ENCODE data around the gene ATP6V0A1. TPM values are rescaled to one million over a fixed set of nuclear protein-coding genes. Genes with fewer than 3 reads are reported as not detected.
"Not testable (repeated sequence)": the region's sequence is repeated elsewhere in the genome, so short reads cannot be mapped to it uniquely, and the experiment has no call there.

Gene ATP6V0A1
- total RNA-seq, 1 experiment from 2014 or later = 15.9 TPM

DNA sequence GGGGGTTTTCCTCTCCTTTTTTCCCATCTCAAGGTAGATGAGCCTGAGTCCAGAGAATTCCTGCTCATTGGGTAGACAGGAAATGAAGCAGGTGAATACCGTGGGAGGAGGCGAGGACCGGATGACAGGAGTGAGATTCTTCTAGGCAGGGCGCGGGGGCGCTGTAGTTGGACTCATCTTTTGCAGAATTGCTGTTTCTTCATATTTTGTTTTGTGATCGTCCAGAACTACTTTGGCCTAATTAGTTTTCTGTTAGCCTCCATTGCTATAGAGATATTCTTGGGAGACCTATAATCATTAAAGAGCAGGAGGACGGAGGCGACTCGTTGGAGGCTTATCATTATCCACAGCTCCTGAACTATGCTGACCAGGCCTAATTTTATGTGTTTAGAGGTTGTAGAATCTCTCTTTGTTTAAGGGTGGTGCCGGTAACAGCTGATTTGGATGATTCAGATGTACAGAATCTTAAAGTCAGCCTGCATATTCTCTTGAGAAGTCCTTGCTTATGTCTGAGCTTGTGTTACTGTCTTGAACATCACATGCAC lies 650 bp downstream of the ATP6V0A1 start:
- peak overlapping the region; percentile 76 for H3K4me3 ChIP-seq
- DNase-seq = peak; percentile 61
- no peaks in the 10 kb centered on the region for H3K27me3 ChIP-seq
- no peaks in the 10 kb centered on the region for H3K9me3 ChIP-seq
- peaks cover 32% of the 10 kb centered on the region for H3K36me3 ChIP-seq

DNA sequence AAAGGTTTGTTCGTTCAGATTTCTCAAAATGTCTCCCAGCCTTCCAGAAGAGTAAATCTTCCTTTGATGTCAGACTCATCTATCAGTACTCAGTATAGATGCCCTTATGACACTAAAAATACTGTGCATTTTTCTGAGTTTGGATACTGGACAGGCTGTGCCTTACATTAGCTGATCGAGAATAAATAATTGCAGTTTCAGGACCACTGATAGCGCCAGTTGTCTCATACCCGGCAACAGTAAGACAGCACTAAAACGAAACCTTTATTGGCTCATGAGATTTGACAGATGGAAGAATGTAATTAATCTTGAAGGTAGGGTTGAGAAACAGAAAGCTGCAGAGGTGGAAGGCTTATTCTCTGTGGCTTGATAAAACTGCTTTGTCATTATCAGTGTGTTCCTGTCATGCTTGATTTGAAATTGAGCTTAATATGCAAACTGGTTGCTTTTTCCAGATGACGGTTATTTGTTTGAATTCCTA lies 1.2 kb downstream of the ATP6V0A1 start:
- no peaks in the 10 kb centered on the region for H3K27me3 ChIP-seq
- peaks cover 32% of the 10 kb centered on the region for H3K36me3 ChIP-seq
- peak overlapping the region; percentile 76 for H3K4me3 ChIP-seq
- DNase-seq = no peak
- no peaks in the 10 kb centered on the region for H3K9me3 ChIP-seq

GRCh38 chr17:42460371-42460770 lies 1.7 kb downstream of the ATP6V0A1 start:
- DNase-seq = no peak
- Histone ChIP-seq H3K9me3 (no peaks in the 10 kb centered on the region), H3K36me3 (peaks cover 32% of the 10 kb centered on the region), H3K27me3 (no peaks in the 10 kb centered on the region), H3K4me3 (peak overlapping the region; percentile 76)

- H3K36me3 ChIP-seq = peaks cover 60% of the 10 kb centered on the region
- no peak for DNase-seq
Measured at GRCh38 chr17:42463976-42464400, 5.3 kb downstream of the ATP6V0A1 start.

GRCh38 chr17:42467889-42468288 lies 9.2 kb downstream of the ATP6V0A1 start:
- no peaks in the 10 kb centered on the region for H3K27me3 ChIP-seq
- no peak for DNase-seq
- H3K36me3 ChIP-seq = peaks cover 61% of the 10 kb centered on the region
- no peak overlapping the region for H3K4me3 ChIP-seq
- H3K9me3 ChIP-seq = no peaks in the 10 kb centered on the region

More at GRCh38 chr17:42463976-42464400, 5.3 kb downstream of the ATP6V0A1 start:
- Histone ChIP-seq H3K27me3 (no peaks in the 10 kb centered on the region), H3K4me3 (no peak overlapping the region), H3K9me3 (no peaks in the 10 kb centered on the region)

GRCh38 chr17:42472709-42473521 lies 14.2 kb downstream of the ATP6V0A1 start:
- DNase-seq = no peak
- Histone ChIP-seq H3K36me3 (peaks cover 68% of the 10 kb centered on the region), H3K27me3 (no peaks in the 10 kb centered on the region), H3K4me3 (no peak overlapping the region), H3K9me3 (no peaks in the 10 kb centered on the region)

GRCh38 chr17:42474276-42474675 lies 15.6 kb downstream of the ATP6V0A1 start:
- no peak for DNase-seq
- Histone ChIP-seq H3K9me3 (no peaks in the 10 kb centered on the region), H3K4me3 (no peak overlapping the region), H3K27me3 (no peaks in the 10 kb centered on the region), H3K36me3 (peaks cover 64% of the 10 kb centered on the region)

DNA sequence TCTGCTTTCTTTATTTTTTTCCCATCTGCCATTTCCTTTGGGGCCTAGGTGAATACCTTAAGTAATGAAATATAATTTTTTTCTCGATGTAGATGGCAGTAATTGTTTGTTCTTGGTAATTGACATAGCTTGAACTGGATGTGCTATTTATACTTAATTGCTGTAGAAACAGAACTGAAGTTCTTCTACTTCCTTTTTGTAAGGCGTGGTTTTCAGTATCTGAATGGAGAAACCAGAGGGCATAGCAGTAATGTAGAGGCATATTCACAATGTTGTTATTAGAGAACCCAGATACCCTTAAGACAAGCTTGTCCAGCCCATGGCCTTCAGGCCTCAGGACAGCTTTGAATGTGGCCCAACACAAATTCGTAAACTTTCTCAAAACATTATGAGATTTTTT lies 16.4 kb downstream of the ATP6V0A1 start:
- no peaks in the 10 kb centered on the region for H3K9me3 ChIP-seq
- H3K27me3 ChIP-seq = no peaks in the 10 kb centered on the region
- peaks cover 66% of the 10 kb centered on the region for H3K36me3 ChIP-seq
- DNase-seq = no peak
- no peak overlapping the region for H3K4me3 ChIP-seq

DNA sequence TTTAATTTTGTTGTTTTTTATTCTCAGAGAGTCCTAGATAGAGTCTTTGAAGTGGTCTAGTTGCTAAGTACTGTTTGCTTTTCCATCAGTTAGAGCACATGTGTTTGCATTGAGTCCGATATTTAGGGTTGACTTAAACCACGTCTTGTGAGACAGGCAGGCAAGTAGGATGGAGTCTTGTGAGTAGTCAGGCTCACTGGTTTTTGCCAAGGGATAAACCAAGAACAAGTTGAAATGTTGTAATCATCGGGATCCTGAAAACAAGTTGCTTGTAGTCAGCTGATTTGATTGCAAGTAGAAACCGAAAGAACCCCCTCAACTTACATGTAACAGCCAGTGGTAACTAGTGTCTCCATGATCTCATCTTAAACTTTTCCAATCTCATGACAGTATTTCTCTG lies 17.2 kb downstream of the ATP6V0A1 start:
- Histone ChIP-seq H3K4me3 (no peak overlapping the region), H3K9me3 (no peaks in the 10 kb centered on the region), H3K36me3 (peaks cover 66% of the 10 kb centered on the region), H3K27me3 (no peaks in the 10 kb centered on the region)
- no peak for DNase-seq

- no peaks in the 10 kb centered on the region for H3K27me3 ChIP-seq
- peaks cover 66% of the 10 kb centered on the region for H3K36me3 ChIP-seq
- H3K4me3 ChIP-seq = no peak overlapping the region
- H3K9me3 ChIP-seq = no peaks in the 10 kb centered on the region
- DNase-seq = no peak
Measured at GRCh38 chr17:42476411-42476810, 17.7 kb downstream of the ATP6V0A1 start.

GRCh38 chr17:42477173-42477572 lies 18.5 kb downstream of the ATP6V0A1 start:
- Histone ChIP-seq H3K27me3 (no peaks in the 10 kb centered on the region), H3K36me3 (peaks cover 71% of the 10 kb centered on the region), H3K4me3 (no peak overlapping the region), H3K9me3 (no peaks in the 10 kb centered on the region)
- no peak for DNase-seq

- peaks cover 73% of the 10 kb centered on the region for H3K36me3 ChIP-seq
- not testable (repeated sequence) for DNase-seq, H3K9me3 ChIP-seq, H3K4me3 ChIP-seq, H3K27me3 ChIP-seq
Measured at GRCh38 chr17:42477824-42478223, 19.1 kb downstream of the ATP6V0A1 start.

DNA sequence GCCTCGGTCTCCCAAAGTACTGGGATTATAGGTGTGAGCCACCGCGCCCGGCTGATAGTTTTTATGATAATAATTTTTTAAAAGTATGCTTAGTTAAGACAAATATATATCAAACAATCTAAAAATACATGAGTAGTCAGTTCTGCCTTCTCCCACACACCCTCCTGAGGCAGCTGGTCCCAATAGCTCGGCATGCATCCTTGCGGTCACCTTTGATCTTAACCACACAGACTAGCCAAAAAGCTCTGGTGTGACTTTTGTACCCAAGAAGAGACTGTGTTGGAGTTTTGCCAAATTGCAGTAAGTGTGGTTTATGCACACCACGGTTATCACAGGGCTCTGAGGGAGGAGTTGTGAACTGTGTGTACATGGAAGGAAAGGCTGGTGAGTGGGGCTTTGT lies 25.6 kb downstream of the ATP6V0A1 start:
- no peak overlapping the region for H3K4me3 ChIP-seq
- DNase-seq = no peak
- peaks cover 87% of the 10 kb centered on the region for H3K36me3 ChIP-seq
- H3K27me3 ChIP-seq = no peaks in the 10 kb centered on the region
- H3K9me3 ChIP-seq = no peaks in the 10 kb centered on the region

- H3K9me3 ChIP-seq = no peaks in the 10 kb centered on the region
- H3K4me3 ChIP-seq = no peak overlapping the region
- no peak for DNase-seq
- peaks cover 86% of the 10 kb centered on the region for H3K36me3 ChIP-seq
- H3K27me3 ChIP-seq = no peaks in the 10 kb centered on the region
Measured at GRCh38 chr17:42485680-42486079, 27.0 kb downstream of the ATP6V0A1 start.

DNA sequence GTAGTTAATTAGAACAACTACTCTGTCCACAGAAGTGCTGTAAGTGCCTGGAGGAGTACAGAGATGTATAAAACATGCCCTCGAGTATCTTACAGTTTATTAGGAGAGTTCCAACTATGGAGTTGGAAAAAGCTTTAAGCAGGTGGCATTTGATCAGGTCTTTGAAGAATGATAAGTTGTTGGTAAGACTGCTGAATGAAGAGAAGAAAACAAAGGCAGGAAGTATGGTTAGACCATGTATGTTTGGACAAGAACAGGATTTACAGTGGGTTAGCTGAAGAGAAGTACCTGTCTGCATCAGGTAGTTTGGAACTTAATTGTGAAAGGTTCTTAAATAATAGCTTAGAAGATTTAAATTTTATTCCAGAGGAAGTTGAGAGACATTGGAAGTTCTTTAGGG lies 29.4 kb downstream of the ATP6V0A1 start:
- no peaks in the 10 kb centered on the region for H3K9me3 ChIP-seq
- H3K27me3 ChIP-seq = no peaks in the 10 kb centered on the region
- DNase-seq = no peak
- peaks cover 87% of the 10 kb centered on the region for H3K36me3 ChIP-seq
- no peak overlapping the region for H3K4me3 ChIP-seq

DNA sequence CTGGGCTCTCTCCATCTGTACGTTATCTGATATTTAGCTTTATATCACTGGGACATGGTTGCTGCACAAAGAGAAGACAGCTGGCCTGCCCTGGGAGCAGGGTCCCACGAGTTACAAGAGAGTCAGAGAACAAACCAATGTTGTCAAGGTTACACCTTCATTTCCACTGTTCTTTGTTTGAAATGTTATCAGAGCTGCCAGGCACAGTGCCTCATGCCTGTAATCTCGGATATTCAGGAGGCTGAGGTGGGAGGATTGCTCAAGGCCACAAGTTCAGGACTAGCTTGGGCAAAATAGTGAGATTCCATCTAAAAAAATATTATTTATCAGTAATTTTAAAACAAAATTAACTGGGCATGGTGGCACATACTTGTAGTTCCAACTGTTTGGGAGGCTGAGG lies 34.6 kb downstream of the ATP6V0A1 start:
- H3K9me3 ChIP-seq = no peaks in the 10 kb centered on the region
- DNase-seq = no peak
- peaks cover 74% of the 10 kb centered on the region for H3K36me3 ChIP-seq
- no peak overlapping the region for H3K4me3 ChIP-seq
- no peaks in the 10 kb centered on the region for H3K27me3 ChIP-seq

- Histone ChIP-seq H3K36me3 (peaks cover 72% of the 10 kb centered on the region), H3K9me3 (no peaks in the 10 kb centered on the region), H3K27me3 (no peaks in the 10 kb centered on the region), H3K4me3 (no peak overlapping the region)
- DNase-seq = no peak
Measured at GRCh38 chr17:42494673-42495072, 36.0 kb downstream of the ATP6V0A1 start.

DNA sequence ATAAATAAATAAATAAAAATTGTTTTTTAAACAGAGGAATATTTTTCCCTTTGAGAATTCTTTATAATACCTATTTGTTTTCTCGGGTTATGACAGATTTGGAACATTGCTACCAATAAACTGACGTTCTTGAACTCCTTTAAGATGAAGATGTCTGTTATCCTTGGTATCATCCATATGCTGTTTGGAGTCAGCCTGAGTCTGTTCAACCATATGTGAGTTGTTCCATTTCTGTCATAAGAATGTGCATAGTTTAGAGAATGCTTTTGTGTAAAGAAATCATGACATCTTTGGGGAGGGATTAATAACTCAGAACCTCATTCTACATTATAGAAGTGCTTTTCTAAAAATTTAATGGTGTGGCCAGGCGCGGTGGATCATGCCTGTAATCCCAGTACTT lies 40.1 kb downstream of the ATP6V0A1 start:
- Histone ChIP-seq H3K4me3 (no peak overlapping the region), H3K27me3 (no peaks in the 10 kb centered on the region), H3K36me3 (peaks cover 66% of the 10 kb centered on the region), H3K9me3 (no peaks in the 10 kb centered on the region)
- DNase-seq = no peak

All from MG63 (cell line).